K562 (cell line): ENCODE data around the gene CRYZL1. TPM values are rescaled to one million over a fixed set of nuclear protein-coding genes. Genes with fewer than 3 reads are reported as not detected.

ENCODE experiments used
- ASH1L ChIP-seq: fragments of 450-650 bp; IDR thresholded peaks from 2 replicates; pipeline ENCODE4 v1.6.1; 2018; ENCODE audit warnings: borderline replicate concordance, mild to moderate bottlenecking, low read depth; ENCODE audit not compliant: partially characterized antibody
- BRF1 ChIP-seq: IDR thresholded peaks from 3 replicates; pipeline ENCODE4 v1.6.1; 2011; ENCODE audit warnings: borderline replicate concordance, mild to moderate bottlenecking; ENCODE audit not compliant: insufficient read length; ENCODE audit errors: extremely low read depth
- EP400 ChIP-seq: fragments of 450-650 bp; IDR thresholded peaks from 2 replicates; pipeline ENCODE4 v1.6.1; 2017; ENCODE audit warnings: antibody characterized with exemption, mild to moderate bottlenecking, moderate library complexity
- EZH2 ChIP-seq: IDR thresholded peaks from 2 replicates; pipeline ENCODE4 v1.6.1; 2012; ENCODE audit warnings: low read depth, mild to moderate bottlenecking, inconsistent platforms, low read length, borderline replicate concordance
- NCOA1 ChIP-seq: fragments of 450-650 bp; IDR thresholded peaks from 2 replicates; pipeline ENCODE4 v1.6.1; 2016; ENCODE audit warnings: low read depth
- POLR2AphosphoS2 ChIP-seq: IDR thresholded peaks from 2 replicates; pipeline ENCODE4 v1.6.1; 2012; ENCODE audit warnings: low read length, improper control_type of control experiment
- POLR3A ChIP-seq: IDR thresholded peaks from 2 replicates; pipeline ENCODE4 v1.6.1; 2011; ENCODE audit warnings: borderline replicate concordance, mild to moderate bottlenecking, moderate library complexity; ENCODE audit not compliant: insufficient read length, insufficient read depth; ENCODE audit errors: extremely low read depth
- PPARD ChIP-seq: fragments of 250-450 bp; sonication (Bioruptor Pico); IDR thresholded peaks from 2 replicates; pipeline ENCODE4 v1.8.0; 2022; ENCODE audit warnings: inconsistent platforms, mild to moderate bottlenecking, moderate library complexity
- PTTG1 ChIP-seq: fragments of 450-650 bp; IDR thresholded peaks from 2 replicates; pipeline ENCODE4 v1.6.1; 2016; ENCODE audit warnings: low read depth, mild to moderate bottlenecking, missing genetic modification characterization, missing compliant biosample characterization
- RAD21 ChIP-seq, 2 experiments: fragments of 250-450 bp in 1 of 2; fragments of 450-650 bp in 1 of 2; sonication (Bioruptor Pico) in 1 of 2; formaldehyde crosslinking in 1 of 2; IDR thresholded peaks in 1 of 2; conservative IDR thresholded peaks in 1 of 2; 2 replicates each; pipeline versions ENCODE4 v1.4.0 to v1.8.0; 2020 to 2022; ENCODE audit warnings: mild to moderate bottlenecking in 2 of 2, moderate library complexity in 1 of 2
- SIX5 ChIP-seq, 2 experiments: IDR thresholded peaks; 2 replicates each; pipeline ENCODE4 v1.6.1; 2011; ENCODE audit warnings: low read length in 2 of 2, borderline replicate concordance in 1 of 2, low read depth in 1 of 2, mild to moderate bottlenecking in 1 of 2, moderate library complexity in 1 of 2; ENCODE audit not compliant: insufficient read depth in 1 of 2
- ZBTB1 ChIP-seq: sonication (generic); formaldehyde crosslinking; IDR thresholded peaks from 2 replicates; pipeline ENCODE4 v1.8.1; 2023; ENCODE audit warnings: missing genetic modification reagents, low read depth, mild to moderate bottlenecking, borderline replicate concordance
- ZEB2 ChIP-seq: fragments of 450-650 bp; IDR thresholded peaks from 2 replicates; pipeline ENCODE4 v1.6.1; 2016
- ZNF184 ChIP-seq: sonication (generic); formaldehyde crosslinking; IDR thresholded peaks from 2 replicates; pipeline ENCODE4 v1.5.0; 2020; ENCODE audit warnings: missing genetic modification reagents
- ZNF766 ChIP-seq: fragments of 200-800 bp; sonication (Bioruptor generic); conservative IDR thresholded peaks from 2 replicates; pipeline ENCODE4 v1.6.1; 2016; ENCODE audit warnings: missing genetic modification characterization, missing compliant biosample characterization
- polyA plus RNA-seq, 8 experiments: library from polyadenylated mRNA; depleted of rRNA in 4 of 8; stranded (reverse) in 5 of 8; unstranded in 3 of 8; fragments of >200 nt; fragmentation: Nextera tagmentation in 2 of 8; fragmentation: Illumina TruSeq in 1 of 8; extraction: Ambion mirVana in 2 of 8; extraction: Trizol in 1 of 8; gene quantifications; 2 replicates each; pipeline versions ENCODE4 v1.2.1 to v1.2.3, GENCODE V29; 2011 to 2014; ENCODE audit warnings: inconsistent platforms in 1 of 8, missing spikeins in 1 of 8
- total RNA-seq, 7 experiments: library from RNA; depleted of rRNA in 6 of 7; stranded (reverse); fragments of >200 nt in 6 of 7; fragmentation: Illumina TruSeq in 2 of 7; extraction: Trizol in 2 of 7; gene quantifications; 2 replicates each; pipeline versions ENCODE4 v1.2.1 to v1.2.3, GENCODE V29; 2011 to 2021; ENCODE audit warnings: low replicate concordance in 1 of 7
- TF ChIP-seq, protein P1 (sequence below): sonication (generic); formaldehyde crosslinking; IDR thresholded peaks from 2 replicates; pipeline ENCODE4 v1.8.0; 2022; ENCODE audit warnings: mild to moderate bottlenecking, missing genetic modification reagents
- TF ChIP-seq, protein P2 (sequence below): fragments of 250-450 bp; sonication (Bioruptor Pico); IDR thresholded peaks from 2 replicates; pipeline ENCODE4 v1.5.1; 2021; ENCODE audit warnings: mild to moderate bottlenecking
- TF ChIP-seq, protein P3 (sequence below): sonication (generic); formaldehyde crosslinking; IDR thresholded peaks from 2 replicates; pipeline ENCODE4 v1.8.0; 2023; ENCODE audit warnings: mild to moderate bottlenecking, missing genetic modification reagents
- TF ChIP-seq, protein P4 (sequence below): sonication (generic); formaldehyde crosslinking; IDR thresholded peaks from 2 replicates; pipeline ENCODE4 v1.8.1; 2022; ENCODE audit warnings: missing genetic modification reagents

CRYZL1 gene
- total and polyA plus RNA-seq, 9 of the 15 experiments (the other 6 are each of a cell fraction or from before 2014, with no cell fraction given), result 19.9 to 98.2 (median 39.2) TPM

DNA sequence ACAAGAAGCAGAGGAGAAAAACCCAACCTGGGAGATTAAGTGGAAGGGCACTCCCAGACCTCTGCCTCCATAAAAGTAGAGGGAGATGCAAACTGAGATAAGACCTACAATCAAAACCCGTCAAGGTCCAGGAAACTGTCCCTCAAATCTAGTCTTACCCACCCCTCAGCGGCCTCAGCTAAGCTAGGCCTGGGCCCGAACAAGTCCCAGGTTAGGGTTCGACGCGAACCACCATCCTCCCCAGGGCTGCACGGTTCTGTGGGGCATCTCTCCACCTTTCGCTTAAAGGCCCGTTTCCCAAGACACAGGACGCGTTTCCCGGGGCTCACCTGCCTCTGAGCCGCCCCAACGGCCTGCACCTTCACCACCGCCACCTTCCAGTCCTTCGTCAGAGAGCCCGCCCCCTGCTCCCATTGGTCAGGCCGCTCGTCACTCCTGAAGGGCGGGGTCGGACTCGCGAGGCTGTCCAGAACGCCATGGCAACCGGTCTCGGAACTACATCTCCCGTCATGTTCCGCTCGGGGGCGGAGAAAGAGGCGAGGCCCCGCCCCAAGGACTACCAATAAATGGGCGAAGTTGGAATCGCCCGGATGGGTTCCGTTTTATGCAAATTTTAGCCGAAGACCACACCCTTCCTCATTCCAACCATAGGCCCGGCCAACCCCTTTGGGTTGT, at the start of gene CRYZL1 (continued):
- no peak for TF ChIP-seq NCOA1
- peak; percentile 78; the same call in 1 of the 2 replicates for TF ChIP-seq ZEB2
- TF ChIP-seq EP400, result peak; percentile 81; the same call in 1 of the 2 replicates
- TF ChIP-seq EZH2, result no peak
- TF ChIP-seq ZBTB1 (CRISPR knock-in tag), result no peak
- TF ChIP-seq SIX5 (IDR thresholded peaks at IDR 0.05; ENCODE audit: borderline replicate concordance in 1 of 2, insufficient read depth in 1 of 2, low read depth in 1 of 2, low read length in 2 of 2), result peak; percentile 74 to 77
- TF ChIP-seq, protein P1, sequence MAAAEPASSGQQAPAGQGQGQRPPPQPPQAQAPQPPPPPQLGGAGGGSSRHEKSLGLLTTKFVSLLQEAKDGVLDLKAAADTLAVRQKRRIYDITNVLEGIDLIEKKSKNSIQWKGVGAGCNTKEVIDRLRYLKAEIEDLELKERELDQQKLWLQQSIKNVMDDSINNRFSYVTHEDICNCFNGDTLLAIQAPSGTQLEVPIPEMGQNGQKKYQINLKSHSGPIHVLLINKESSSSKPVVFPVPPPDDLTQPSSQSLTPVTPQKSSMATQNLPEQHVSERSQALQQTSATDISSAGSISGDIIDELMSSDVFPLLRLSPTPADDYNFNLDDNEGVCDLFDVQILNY (CRISPR knock-in tag), result peak; percentile 46; the same call in 1 of the 2 replicates
- TF ChIP-seq ZNF184 (CRISPR knock-in tag), result no peak
- TF ChIP-seq, protein P2, sequence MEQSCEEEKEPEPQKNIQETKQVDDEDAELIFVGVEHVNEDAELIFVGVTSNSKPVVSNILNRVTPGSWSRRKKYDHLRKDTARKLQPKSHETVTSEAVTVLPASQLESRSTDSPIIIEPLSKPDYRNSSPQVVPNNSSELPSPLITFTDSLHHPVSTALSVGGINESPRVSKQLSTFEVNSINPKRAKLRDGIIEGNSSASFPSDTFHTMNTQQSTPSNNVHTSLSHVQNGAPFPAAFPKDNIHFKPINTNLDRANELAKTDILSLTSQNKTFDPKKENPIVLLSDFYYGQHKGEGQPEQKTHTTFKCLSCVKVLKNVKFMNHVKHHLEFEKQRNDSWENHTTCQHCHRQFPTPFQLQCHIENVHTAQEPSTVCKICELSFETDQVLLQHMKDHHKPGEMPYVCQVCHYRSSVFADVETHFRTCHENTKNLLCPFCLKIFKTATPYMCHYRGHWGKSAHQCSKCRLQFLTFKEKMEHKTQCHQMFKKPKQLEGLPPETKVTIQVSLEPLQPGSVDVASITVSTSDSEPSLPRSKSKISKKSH (CRISPR knock-in tag), result no peak
- no peak for TF ChIP-seq BRF1
- TF ChIP-seq RAD21 (CRISPR knock-in tag; conservative IDR thresholded peaks at IDR 0.05 in 1 of 2, IDR thresholded peaks at IDR 0.05 in 1 of 2), result peak in 1 of 2 experiments; percentile 28; a peak in 1 of 4 replicates
- TF ChIP-seq, protein P3, sequence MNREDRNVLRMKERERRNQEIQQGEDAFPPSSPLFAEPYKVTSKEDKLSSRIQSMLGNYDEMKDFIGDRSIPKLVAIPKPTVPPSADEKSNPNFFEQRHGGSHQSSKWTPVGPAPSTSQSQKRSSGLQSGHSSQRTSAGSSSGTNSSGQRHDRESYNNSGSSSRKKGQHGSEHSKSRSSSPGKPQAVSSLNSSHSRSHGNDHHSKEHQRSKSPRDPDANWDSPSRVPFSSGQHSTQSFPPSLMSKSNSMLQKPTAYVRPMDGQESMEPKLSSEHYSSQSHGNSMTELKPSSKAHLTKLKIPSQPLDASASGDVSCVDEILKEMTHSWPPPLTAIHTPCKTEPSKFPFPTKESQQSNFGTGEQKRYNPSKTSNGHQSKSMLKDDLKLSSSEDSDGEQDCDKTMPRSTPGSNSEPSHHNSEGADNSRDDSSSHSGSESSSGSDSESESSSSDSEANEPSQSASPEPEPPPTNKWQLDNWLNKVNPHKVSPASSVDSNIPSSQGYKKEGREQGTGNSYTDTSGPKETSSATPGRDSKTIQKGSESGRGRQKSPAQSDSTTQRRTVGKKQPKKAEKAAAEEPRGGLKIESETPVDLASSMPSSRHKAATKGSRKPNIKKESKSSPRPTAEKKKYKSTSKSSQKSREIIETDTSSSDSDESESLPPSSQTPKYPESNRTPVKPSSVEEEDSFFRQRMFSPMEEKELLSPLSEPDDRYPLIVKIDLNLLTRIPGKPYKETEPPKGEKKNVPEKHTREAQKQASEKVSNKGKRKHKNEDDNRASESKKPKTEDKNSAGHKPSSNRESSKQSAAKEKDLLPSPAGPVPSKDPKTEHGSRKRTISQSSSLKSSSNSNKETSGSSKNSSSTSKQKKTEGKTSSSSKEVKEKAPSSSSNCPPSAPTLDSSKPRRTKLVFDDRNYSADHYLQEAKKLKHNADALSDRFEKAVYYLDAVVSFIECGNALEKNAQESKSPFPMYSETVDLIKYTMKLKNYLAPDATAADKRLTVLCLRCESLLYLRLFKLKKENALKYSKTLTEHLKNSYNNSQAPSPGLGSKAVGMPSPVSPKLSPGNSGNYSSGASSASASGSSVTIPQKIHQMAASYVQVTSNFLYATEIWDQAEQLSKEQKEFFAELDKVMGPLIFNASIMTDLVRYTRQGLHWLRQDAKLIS (CRISPR knock-in tag), result peak; percentile 83; the same call in 1 of the 2 replicates
- TF ChIP-seq PPARD (CRISPR knock-in tag), result no peak
- no peak for TF ChIP-seq POLR2AphosphoS2
- TF ChIP-seq, protein P4, sequence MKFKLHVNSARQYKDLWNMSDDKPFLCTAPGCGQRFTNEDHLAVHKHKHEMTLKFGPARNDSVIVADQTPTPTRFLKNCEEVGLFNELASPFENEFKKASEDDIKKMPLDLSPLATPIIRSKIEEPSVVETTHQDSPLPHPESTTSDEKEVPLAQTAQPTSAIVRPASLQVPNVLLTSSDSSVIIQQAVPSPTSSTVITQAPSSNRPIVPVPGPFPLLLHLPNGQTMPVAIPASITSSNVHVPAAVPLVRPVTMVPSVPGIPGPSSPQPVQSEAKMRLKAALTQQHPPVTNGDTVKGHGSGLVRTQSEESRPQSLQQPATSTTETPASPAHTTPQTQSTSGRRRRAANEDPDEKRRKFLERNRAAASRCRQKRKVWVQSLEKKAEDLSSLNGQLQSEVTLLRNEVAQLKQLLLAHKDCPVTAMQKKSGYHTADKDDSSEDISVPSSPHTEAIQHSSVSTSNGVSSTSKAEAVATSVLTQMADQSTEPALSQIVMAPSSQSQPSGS (CRISPR knock-in tag), result no peak
- TF ChIP-seq ZNF766 (CRISPR knock-in tag), result no peak
- no peak for TF ChIP-seq PTTG1
- TF ChIP-seq ASH1L, result no peak
- TF ChIP-seq POLR3A, result no peak
